KG1 (cell line): ENCODE results near the gene CCDC177.
A peak's percentile ranks its signal among the peaks of the same experiment; 100 is the strongest.
"Not testable (repeated sequence)": the region's sequence is repeated elsewhere in the genome, so short reads cannot be mapped to it uniquely, and the experiment has no call there.

Source experiments
- DNase-seq: peaks from one replicate; lab custom pipeline; 2025; lab: John Stamatoyannopoulos, UW

Gene CCDC177

GRCh38 chr14:69599431-69599830 is 24.8 kb upstream of the CCDC177 start:
- DNase-seq = not testable (repeated sequence)

DNA sequence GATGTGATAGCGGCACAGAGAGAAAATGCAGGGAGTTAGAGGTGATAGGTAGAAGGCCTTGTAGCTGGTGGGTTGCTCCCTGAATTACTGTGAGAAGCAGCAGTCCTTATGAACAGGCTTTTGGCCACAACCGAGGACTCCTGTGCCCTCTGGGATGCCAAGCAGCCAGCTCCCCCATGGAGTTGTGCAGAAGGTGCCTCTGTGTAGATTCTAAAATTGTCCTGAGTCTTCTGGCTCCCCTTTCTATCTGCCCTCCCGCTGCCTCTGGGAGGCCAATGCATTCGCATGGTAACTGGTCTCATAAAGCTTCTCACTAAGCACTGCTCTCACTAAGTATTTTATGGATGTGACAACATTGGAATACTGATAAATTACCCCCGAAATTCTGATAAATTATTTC is 20.7 kb upstream of the CCDC177 start:
- DNase-seq = no peak

DNA sequence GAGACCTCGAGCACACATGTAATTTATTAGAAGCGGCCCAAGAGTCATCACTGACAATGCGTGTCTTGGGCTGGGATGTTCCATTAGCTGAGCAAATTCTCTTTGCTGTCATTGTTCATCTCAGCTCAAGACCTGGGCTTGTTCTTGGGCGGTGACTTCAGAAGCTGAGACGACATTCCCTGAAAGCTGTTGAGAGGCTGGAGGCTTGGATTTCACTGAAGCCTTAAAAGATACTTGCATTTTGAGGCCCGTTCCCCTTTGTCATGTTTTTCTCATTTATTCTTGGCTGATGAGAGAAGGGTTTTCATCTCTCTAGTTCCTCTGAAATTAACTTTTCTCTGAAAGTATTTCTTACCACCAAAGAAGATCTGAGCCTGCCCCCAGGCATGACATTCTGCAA is 20.2 kb upstream of the CCDC177 start:
- DNase-seq = no peak

- no peak for DNase-seq
Observed at GRCh38 chr14:69593018-69593677, 18.5 kb upstream of the CCDC177 start.

DNA sequence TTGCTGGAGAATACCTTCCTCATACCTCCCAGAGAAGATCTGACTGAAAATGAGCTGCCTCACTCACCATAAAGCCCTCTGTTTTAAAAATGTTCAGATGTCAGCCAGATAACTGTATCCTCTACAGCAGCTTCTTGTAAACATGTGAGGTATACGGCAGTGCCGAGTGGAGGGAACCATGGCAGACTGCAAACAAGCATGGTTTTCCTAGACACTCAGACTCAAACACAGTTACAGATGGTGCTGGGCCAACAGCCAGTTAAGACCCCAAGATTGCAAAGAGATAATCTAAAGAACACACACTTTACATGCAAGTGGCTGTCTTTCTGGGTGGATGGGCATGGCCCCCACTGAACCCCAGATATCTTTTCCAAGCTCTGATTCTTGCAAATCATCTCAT is 16.6 kb upstream of the CCDC177 start:
- no peak for DNase-seq

DNA sequence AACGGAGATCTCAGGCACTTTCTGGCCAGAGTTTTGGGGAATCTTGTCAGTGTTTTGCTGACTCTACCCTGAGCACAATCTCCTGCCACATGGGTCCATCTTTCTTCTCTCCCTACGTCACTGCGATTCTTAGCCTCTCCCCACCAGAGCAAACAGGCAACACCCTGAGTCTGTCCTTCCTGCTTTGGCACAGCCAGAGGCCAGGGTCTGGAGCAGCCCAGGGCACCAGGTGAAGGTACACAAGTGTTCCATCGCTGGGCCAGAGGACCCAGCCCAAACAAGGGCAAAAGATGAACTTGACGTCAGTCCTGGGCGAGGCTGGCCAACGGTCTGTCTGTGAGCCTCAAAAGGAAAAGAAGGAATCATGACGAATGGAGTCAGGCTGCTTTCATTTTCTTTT is 12.7 kb upstream of the CCDC177 start:
- DNase-seq = no peak

DNA sequence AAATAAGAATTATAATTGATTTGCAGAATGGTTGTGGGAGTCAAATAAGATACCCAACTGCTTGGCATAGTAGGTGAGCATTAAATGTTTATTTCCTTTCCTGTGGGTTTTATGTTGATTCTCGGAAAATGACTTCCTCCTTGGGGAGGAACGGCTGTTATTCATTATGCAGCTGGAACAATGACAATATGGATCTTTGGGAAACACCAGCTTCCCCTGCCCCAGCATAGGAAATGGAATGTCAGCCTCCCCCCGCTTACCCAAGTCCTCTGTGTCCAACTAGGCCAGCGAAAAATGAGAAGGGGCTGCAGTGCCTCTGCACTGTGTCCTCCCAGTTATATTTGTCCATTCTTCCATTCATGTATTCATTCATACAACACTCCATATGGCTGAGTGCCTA is 11.7 kb upstream of the CCDC177 start:
- no peak for DNase-seq

DNA sequence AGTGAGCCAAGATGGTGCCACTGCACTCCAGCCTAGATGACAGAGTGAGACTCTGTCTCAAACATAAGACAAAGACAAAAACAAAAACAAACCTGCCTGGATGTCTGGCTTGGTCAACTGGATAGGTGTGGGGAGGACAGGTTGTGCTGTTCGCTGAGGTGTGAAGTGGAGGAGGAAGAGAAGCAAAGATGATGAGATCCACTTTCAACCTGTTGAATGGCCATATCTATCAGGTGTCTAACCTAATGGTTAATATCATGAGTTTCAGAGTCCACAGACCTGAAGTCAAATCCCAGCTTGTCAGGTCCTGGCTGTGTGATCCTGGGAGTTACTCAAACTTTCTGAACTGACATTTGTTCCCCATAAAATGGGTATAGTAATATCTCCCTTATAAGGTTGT is 9.7 kb upstream of the CCDC177 start:
- DNase-seq = no peak

DNA sequence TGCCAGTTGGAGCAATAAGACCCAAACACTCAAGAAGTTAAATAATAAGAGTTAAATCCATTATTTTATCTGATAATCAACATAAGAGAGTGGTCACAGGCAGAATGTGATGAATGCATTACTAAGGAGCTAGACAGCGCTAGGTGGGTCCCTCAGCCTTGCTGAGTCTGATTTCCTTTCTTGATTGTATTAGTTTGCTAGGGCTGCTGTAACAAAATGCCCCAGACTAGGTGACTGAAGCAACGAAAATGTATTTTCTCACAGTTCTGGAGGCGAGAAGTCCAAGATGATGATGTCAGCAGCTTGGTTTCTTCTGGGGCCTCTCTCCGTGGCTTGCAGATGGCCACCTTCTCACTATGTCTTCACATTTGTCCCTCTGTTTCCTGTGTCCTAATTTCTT is 8.2 kb upstream of the CCDC177 start:
- no peak for DNase-seq

DNA sequence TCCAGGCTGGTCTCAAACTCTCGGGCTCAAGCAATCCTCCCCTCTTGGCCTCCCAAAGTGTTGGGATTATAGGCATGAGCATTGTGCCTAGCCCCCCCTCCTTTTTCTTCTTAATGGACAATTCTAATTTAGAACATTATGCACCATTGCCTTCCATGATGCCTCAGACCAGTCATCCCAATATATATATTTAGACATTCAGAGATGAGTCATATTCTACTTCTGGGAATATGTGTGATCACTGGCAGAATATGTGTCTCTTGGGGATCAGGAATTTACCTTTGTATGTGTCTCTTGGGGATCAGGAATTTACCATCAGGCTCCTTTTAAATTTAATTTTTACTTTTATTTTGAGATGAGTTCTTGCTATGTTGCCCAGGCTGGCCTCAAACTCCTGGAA is 7.5 kb upstream of the CCDC177 start:
- no peak for DNase-seq

DNA sequence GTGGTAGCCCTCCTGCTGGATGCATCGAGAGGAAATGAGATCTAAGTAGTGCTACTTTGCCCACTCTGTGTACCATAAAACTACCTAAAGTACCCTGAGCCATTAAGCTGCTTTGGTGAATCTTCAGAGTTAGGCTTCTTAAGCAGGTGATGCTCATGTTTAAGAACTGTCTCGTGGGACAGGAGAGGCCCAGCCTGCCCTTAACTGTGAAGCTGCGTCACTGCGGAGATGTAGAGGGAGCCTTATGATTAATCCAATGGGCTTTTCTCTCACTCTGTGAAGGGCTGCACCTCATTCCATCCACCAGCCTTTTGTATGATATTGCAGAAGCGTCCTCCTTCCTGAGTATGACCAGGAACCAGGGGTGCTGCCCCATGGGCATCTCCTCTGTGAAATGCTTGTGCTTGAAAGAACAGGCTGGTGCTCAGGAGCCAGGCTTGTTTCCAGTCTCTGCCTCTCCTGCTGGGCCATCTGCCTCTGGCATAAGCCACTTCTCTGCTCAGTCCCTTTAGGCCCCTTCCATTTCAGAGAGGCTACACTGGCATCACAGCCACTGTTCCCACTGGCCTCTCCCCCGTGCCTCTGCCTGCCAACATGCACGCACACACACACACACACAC is 6.8 kb upstream of the CCDC177 start:
- DNase-seq = no peak

GRCh38 chr14:69580009-69580577 is 5.4 kb upstream of the CCDC177 start:
- DNase-seq = peak; percentile 17

GRCh38 chr14:69579476-69579875 is 4.8 kb upstream of the CCDC177 start:
- no peak for DNase-seq

- no peak for DNase-seq
Observed at GRCh38 chr14:69574954-69575295, 254 bp upstream of the CCDC177 start.

DNA sequence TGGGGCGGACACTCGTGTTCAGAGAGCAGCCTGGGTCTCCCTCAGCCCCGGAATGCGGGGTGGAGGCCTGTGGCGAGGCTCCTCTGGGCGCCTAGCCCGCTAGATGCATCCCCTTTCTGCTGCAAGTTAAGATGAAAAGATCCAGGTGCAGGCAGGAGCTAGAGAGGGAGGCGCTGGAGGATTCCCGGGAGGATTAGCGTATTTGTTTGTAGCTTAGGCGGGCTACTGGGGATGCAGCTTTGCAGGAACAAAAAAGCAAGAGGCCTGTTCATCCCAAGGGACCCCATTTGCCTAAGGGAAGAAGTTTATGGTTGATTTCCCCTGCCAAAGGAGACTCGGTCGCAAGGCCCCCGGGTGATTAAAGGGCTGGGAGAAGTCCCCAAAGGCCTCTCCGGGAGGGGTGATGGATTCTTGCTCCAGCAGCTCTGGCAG is 824 bp downstream of the CCDC177 start:
- no peak for DNase-seq

- DNase-seq = no peak
Observed at GRCh38 chr14:69573205-69573830, 1.4 kb downstream of the CCDC177 start.

DNA sequence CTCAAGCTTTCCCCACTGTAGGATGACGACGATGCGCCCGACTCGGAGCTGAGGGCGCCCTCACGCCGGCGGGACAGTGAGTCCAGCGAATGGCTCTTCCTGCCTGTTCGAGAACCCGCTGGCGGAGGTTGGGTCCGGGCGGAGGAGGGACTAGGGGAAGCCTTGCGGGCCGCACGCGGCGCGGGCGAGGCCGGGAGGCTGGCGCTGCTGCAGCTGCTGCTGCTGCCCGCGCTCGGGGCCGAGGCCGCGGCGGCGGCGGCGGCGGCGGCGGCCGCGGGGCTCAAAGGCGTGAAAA is 1.9 kb downstream of the CCDC177 start:
- DNase-seq = no peak

DNA sequence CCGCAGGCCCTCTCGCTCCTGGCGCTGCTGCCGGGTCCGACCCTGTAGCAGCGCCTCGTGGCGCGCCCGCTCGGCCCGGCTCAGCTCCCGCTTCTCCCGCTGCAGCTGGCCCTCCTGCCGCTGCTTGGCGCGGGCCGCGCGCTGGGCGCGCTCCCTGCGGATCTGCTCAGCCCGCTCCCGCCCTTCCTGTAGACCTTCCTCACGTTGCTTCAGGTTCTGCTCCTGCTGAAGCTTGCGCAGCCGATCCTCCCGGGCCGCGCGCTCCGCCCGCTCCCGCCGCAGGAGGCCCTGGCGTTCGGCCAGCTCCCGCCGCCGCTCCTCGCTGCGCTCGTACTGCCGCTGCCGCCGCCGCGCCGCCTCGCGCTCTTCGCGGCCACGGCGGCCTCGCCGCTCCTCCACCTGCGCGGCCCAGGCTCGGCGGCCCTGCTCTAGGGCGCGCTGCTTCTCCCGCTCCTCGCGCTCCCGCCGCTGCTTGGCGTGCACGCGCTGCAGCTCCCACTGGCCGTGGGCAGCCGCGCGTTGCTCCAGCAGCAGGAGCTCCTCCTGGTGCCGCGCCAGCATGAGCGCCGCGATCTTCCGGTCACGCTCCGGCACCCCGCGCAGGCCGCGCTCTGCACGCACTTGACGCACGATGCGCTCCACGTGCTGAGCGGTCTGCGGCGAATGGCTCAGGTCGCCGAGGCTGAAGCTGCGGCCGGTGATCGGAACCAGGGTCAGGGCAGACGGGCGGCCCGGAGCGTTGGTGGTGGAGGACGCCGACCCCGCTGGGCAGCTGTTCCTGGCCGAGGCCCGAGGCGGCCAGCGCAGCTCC is 2.4 kb downstream of the CCDC177 start:
- DNase-seq = peak; percentile 4

DNA sequence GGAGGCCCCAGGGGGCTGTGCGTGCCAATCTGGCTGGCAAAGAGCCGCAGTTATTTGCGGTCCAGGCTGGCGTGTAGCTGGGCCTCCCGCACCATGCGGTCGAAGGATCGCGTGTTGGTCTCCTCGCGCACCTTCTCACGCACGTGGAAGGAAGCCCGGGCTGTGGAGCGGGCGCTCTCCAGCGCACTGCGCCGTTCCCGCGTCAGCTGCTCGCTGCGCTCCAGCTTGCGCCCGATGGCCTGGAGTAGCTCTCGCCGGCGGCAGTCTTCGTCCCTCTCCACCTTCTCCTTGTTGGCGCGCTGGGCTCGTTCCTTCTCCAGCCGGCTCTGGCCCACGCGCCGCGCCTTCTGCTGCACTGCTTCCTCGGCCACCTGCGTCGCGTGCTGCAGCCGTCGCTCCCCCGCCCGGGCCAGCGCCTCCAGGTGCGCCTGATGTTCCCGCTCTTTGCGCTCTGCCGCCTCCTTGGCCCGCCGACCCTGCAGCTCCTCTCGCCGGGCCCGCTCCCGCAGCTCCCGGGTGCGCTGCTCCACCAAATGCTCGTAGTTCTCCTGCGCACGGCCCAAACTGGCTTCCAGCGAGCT is 3.1 kb downstream of the CCDC177 start:
- no peak for DNase-seq

DNA sequence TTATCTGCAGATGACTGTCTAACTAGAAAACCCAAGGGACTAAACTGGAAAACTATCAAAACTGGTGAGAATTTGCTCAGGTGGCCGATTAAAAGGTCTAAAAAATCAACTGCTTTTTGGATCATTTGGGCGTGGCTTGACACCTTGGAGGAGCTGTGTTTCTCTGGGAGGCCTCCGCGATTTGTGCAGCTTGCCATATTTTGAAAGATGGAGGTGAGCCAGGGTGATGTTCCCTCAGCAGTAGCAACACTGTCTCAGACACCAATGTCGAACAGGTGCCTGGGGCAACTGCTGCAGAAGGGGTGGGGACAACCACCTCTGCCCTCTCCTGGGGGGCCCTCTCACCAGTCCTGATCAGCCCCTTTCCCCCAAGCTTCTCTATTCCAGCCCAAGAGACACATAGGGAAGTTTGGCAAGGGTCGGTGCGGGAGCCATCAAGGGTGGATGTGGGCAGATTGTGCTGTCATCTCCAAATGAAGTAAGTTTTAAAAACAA is 3.8 kb downstream of the CCDC177 start:
- DNase-seq = no peak

DNA sequence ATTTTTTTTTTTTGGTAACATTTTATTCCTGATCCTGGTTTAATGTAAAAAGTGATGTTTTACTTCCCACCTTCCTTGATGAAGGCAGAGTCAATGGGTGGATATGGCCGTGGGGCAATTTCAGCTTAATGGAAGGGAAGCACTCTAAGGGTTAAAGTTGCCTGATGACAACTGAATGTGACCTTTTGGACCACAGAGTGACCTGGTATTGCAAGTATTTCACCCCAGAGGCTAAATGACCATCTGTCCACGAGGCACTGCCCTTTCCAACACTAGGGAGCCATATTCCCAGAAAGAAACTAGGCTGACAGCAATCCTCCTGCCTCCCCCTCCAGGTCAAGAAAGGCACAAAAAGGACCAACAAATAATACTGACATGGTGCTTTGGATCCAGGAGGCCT is 4.8 kb downstream of the CCDC177 start:
- no peak for DNase-seq

GRCh38 chr14:69567563-69567962 is 7.1 kb downstream of the CCDC177 start:
- DNase-seq = no peak
